HG03060 (cell line): ENCODE measurements around the gene CAPN5.
"Not testable (repeated sequence)": the region's sequence is repeated elsewhere in the genome, so short reads cannot be mapped to it uniquely, and the experiment has no call there.

Source experiments
- ATAC-seq: cut with Tn5 transposase; IDR thresholded peaks from one replicate; pipeline ENCODE4 v1.9.1; 2021; ENCODE audit warnings: low read depth, moderate number of reproducible peaks; ENCODE audit not compliant: unreplicated experiment

Gene CAPN5

DNA sequence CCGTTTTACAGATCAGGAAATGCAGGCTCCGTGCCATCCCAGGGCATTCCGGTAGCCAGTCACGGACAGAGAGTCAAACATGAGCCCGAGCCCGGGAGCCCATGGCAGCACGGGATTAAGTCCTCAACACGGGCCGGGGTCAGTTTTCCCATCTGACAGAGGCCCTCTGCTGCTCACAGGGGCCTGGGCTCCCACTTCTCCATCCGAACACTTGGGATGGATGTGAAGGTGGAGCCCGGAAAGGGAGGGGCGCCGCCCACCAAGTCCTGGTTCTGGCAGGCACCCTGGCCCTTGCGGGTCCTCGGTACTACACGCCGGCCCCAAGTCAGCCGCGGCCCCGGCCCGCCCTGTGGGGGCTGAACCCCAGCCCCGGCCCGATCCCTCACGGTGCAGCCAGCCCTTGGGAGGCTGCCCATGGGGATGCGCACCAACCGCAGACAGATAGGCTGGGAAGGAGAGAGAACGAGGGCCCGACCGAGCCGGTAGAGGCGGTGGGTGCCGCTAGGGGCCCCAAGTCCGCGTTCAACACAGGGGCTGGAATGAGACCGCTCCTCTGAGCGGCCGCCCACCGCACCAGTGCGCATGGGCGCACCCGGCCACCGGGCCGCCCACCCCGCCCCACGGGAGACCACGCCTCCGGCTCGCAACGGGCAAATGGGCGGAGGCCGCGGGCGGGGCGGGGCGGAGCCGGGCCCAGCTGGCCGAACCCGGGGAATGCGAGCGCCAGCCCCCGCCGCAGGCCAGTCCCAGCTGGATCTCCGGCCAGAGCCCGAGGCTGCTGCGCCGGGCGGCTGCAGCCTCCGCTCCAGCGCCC is at the start of gene CAPN5:
Gene CAPN5, plus strand, starts transcription at position 743 of the 814 bp plus-strand sequence. CDS start 17,916 bp downstream, outside the sequence.
- peak; percentile 40 for ATAC-seq

DNA sequence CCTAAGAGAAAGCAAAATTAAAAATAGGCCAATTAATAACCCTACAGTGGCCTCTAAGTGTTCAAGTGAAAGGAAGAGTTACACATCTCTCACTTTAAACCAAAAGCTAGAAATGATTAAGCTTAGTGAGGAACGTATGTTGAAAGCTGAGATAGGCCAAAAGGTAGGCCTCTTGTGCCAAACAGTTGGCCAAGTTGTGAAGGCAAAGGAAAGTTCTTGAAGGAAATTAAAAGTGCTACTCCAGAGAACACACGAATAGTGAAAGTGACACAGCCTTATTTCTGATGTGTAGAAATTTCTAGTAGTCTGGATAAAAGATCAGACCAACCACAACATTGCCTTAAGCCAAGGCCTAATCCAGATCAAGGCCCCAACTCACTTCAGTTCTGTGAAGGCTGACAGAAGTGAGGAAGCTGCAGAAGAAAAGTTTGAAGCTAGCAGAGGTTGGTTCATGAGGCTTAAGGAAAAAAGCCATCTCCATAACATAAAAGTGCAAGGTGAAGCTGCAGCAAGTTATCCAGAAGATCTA is 48.3 kb upstream of the CAPN5 start:
- not testable (repeated sequence) for ATAC-seq

DNA sequence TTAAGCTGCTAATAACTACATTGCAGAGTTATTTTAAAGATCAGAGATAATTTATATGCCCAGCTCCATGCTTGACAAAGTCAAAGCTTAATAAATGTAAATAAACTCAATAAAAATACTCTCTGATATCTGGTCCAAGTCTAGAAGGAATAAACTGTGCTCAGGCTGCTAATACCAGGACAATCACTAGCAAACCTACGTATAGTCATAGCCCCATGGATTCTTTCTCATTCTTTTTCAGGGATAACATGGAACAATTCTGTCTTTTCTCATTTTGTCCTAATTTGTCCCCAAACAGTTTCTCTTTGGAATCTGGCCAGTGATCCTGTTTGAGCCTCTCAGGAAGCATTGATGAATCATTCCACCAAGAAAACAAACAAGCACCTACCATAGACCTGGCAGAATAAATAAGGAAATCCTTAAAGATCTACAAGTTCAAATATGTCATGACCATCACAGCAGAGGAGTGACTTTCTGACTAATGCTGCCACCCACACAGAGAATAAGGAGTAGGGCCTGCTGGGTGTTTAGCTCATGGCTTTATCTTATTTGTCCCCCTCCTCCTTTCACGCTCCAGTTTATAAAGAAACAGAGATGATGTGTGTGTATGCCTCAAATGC is 46.7 kb upstream of the CAPN5 start:
- ATAC-seq = no peak

DNA sequence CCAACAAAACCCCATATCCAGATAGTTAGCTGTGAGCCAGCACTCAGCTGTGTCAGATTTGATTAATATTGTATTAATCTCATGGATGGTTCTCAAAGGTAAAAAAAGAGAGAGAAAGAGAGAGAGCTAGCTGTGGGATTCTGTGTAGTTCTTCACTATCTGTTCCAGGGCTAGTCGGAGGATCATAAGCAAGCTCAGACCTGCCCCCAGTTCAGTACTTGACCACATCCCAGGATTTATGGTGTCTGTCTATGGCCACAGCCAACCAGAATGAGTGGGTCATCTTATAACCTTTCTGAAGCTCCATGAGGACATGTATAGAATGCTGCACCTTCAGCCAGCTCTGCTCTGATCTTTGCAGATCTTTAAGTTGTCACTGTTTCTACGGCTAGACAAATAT is 46.0 kb upstream of the CAPN5 start:
- no peak for ATAC-seq

DNA sequence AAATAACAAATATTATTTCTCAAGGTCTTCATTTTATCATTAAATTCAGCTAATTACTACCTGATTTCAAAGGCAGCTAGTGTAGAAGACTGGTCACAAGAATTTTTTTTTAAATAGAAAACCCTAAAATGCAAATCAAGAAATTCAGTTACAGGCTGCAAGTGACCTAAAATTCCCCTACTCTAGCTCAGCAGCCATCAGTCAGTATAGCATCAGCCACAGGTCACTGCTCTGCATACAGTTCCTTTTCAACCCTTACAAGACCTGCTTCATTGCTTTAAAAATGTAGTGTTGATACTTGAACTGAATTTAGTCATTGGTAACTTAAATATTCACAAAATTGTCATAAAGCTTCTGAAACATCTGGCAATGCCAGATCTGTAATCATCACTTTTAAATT is 42.0 kb upstream of the CAPN5 start:
- ATAC-seq = no peak

DNA sequence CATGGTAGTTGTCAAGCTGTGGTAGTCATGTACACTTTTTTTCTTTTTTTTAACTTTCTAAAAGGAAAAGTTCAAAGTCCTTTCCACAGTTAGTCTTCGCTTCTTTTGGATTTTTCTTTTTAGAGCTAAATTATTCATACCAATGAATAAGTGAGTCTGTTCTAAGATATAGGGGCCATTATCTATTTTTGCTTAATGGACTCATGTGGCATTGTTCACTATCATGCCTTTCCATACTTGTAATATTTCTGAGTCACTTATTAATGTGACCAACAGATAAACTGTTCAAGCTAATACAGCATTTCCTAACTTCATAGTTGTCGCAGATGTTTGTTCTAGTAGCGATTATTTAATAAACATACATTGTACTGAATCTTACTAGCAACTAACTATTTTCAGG is 40.5 kb upstream of the CAPN5 start:
- ATAC-seq = no peak

DNA sequence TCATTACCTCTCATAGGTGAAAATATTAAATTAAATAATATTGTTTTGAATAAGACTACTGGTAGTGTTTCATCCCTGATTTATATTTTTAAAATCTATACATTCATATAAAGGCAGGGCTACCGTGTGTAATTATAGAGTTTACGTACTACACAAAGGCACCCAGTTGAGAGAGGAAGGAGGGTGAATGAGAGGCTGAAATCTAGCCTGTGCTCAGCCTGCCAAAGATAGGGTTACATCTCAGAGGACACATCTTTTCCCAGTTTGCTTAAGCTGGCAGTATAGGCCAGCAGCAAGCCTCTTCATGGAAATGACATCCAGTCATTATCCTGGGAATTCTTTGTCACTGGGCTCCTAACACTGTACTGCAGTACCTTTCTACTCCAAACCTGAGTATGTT is 40.0 kb upstream of the CAPN5 start:
- ATAC-seq = no peak

DNA sequence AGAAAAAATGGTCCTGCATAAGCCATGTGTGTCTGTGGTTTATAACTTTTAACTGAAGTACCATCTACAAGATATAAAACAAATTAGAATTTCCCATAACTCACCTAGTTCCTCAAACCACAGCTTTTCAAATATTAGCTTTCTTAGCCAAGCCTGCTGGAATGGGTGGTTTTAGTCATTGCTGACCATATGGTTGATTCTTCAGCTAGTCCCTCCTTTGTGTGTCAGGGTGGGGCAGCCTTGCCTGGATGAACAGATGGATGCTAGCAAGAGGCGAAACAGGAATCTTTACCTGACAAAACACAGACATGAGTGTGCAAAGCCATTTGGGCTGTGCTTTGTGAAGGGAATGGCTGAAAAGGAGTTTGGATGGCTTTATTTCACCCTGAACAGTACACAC is 39.5 kb upstream of the CAPN5 start:
- ATAC-seq = no peak

DNA sequence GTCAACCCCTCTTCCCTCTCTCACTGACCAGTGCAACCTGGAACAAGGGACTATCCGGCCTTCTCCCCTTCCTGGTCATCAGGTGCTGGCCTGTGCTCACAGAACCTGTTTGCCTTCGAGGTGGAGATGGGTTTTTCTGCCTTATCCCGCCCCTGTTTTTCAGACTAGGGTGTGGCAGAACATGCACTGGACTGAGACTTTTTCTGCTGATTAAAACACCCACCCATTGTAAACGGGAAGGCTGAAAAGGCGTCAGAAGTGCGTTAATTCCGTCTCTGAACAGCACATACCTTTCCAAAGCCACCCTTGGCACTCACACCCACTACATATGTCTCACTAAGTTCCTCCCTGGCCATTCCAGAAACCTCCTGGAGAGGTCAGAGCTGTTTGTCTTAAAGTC is 36.9 kb upstream of the CAPN5 start:
- no peak for ATAC-seq

DNA sequence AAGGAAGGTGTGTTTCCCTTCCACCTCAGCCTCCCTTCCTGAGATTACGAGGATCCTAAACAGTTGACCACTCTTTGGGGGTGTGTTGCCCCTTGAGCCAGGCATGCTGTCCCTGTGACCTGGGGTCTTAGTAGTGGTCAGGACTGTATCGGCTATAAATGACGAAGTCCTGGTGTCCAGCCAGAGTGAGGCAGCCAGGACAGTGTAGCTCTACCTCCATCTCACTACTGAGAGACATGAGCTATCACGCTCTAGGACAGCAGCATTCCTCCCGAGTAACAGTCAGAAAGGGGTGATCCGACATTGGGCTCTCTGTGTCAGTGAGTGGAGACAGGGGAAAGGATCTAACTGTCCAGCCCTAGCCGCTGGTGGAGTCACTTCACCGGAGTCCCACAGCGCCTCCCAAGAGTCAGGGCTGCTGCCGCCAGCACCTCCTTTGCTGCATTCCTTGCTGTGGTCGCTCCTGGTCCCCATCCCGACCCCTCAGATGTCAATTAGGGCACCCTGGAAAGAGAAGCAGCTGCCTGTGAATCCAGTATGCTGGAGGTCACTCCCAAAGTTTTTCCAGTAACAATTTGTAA is 35.8 kb upstream of the CAPN5 start:
- ATAC-seq = no peak

DNA sequence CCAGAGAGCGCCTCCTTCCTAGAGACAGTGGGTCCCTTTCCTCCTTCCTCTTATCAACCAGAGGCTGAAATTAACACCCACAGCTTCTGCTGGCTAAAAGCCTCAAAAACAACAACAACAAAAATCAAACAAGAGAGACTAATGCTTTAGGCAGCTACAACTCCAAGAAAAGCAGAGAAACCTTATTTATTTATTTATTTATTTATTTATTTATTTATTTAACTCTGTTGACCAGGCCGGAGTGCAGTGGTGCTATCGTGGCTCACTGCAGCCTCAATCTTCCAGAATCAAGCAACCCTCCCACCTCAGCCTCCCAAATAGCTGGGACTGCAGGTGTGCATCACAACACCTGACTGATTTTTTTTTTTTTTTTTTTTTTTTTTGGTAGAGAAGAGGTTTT is 35.2 kb upstream of the CAPN5 start:
- no peak for ATAC-seq

DNA sequence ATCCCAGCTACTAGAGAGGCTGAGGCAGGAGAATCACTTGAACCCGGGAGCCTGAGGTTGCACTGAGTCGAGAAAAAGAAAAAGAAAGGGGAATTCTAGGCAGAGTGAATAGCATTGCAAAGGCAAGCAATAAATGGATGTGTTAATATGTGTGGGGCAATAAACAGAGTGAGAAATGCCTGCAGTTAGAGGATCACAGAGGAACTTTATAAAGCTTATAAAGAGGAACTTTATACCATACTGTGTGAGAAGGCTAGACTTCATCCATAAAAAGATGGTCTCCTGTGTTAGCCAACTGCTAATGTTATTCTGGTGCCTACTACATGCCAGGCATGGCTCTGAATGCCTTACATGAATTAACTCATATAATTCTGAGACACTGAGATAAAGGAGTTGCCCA is 31.7 kb upstream of the CAPN5 start:
- ATAC-seq = no peak

DNA sequence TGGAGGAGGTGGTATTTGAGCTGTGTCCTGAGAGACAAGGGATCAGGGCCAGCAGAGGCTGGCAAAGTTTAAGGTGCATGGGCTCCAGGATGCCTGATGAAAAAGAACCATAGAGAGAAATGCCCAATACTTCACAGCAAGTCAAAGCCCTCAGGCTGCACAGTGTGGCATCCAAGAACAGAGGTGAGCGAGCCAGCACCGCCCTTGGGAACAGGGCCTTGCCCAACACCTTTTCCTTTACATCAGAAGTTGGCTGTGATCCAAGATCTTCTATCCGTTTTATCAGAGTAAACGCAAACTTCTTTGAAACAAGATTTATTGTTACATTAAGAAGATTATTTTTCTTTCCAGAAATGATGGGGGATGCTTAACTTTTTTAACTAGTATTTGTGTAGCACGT is 31.2 kb upstream of the CAPN5 start:
- ATAC-seq = no peak

DNA sequence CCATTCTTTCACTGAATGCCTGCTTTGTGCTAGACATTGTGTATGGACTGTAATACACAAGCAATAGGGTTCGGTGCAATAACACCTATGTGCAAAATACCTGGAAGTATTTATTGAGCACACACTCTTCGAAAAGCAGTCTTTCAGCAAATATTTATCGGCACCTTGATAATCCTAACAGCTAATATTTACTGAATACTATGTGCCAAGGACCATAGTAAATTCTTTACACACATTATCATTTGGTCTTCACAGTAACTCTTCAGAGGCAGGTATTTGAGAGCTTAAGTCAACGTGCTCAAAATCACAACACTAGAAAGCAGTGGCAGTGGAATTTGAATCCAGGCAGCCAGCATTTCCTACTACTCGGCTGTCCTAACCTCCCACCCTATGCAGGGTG is 30.4 kb upstream of the CAPN5 start:
- ATAC-seq = no peak

DNA sequence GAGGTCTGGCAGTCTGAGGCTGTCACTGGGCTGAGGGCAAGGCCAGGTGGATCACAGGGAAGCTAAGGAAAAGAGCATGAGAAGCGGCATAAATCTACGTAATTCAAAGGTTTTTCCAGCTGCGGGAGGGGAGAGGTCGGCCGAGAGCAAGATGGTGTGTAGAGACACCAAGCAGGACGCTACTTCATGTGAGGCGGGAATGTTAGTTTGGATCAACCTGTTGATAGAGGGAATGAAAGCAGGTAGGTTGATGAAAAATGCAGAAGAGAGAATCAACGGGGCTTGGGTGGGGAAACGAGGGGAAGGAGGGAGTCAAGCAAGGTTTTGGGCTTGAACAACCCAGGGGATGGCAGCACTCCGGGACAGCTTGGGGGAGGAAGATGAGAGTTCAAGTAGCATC is 29.7 kb upstream of the CAPN5 start:
- ATAC-seq = no peak

DNA sequence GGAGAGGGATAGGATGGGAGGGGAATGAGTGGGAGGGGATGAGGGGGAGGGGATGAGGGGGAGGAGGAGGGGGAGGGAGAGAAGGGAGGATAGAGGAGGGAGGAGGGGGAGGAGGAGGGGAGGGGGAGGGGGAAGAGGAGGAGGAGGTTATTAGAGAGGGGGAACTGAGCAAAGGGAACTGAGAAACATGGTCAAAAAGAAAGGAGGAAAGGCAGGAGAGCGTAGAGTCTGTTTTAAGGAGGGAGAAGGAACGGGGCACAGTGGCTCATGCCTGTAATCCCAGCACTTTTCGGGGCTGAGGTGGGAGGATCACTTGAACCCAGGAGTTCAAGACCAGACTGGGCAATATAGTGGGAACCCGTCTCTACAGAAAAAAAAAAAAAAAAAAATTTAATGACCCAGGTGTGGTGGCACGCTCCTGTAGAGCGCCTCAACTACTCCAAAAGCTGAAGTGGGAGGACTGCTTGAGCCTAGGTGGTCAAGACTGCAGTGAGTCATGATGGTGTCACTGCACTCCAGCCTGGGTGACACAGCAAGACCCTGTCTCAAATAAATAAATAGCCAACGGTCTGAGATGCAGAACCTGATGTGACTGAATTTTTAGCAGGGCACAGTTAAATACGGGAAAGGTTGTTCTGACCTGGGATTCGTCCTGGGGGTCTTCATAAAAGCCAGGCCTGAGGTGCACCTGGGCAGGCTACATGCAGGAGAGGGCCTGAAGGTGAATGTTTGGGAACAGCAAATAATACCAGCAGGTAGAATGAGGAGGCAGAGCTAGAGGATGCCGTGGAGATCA is 28.5 kb upstream of the CAPN5 start:
- ATAC-seq = no peak

DNA sequence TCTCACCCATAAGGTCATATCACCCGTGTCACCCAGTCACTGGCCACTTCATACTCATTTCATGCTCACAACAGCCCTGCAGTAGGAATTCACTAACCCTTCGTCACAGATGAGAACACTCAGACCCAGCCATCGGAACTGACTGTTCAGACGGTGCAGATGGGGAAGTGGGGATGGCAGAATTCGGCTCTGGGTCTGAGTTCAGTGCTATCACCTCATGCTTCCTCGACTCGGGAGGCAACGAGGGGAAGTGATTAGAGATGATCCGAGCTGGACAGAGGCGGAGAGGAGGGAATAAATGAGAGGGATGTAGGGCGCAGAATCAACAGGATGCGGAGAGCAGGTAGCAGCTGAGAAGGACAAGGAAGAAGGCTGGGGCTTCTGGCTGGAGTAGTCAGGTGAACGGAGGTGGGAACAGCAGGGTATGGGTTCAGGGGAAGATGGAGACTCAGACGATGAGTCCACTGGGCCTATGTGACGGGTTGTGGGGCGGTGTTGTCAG is 27.9 kb upstream of the CAPN5 start:
- ATAC-seq = no peak

DNA sequence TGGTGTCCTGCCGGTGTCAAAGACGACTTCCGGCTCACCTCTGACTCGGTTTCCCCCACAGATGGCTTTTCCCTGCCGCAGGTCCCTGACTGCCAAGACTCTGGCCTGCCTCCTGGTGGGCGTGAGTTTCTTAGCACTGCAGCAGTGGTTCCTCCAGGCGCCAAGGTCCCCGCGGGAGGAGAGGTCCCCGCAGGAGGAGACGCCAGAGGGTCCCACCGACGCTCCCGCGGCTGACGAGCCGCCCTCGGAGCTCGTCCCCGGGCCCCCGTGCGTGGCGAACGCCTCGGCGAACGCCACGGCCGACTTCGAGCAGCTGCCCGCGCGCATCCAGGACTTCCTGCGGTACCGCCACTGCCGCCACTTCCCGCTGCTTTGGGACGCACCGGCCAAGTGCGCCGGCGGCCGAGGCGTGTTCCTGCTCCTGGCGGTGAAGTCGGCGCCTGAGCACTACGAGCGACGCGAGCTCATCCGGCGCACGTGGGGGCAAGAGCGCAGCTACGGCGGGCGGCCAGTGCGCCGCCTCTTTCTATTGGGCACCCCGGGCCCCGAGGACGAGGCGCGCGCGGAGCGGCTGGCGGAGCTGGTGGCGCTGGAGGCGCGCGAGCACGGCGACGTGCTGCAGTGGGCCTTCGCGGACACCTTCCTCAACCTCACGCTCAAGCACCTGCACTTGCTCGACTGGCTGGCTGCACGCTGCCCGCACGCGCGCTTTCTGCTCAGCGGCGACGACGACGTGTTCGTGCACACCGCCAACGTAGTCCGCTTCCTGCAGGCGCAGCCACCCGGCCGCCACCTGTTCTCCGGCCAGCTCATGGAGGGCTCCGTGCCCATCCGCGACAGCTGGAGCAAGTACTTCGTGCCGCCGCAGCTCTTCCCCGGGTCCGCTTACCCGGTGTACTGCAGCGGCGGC is 27.0 kb upstream of the CAPN5 start:
- ATAC-seq = no peak

DNA sequence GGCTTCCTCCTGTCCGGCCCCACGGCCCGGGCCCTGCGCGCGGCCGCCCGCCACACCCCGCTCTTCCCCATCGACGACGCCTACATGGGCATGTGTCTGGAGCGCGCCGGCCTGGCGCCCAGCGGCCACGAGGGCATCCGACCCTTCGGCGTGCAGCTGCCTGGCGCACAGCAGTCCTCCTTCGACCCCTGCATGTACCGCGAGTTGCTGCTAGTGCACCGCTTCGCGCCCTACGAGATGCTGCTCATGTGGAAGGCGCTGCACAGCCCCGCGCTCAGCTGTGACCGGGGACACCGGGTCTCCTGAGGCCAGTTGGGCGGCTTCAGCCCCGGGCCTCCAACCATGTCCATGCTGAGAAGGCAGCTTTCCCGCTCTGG is 26.4 kb upstream of the CAPN5 start:
- ATAC-seq = no peak

DNA sequence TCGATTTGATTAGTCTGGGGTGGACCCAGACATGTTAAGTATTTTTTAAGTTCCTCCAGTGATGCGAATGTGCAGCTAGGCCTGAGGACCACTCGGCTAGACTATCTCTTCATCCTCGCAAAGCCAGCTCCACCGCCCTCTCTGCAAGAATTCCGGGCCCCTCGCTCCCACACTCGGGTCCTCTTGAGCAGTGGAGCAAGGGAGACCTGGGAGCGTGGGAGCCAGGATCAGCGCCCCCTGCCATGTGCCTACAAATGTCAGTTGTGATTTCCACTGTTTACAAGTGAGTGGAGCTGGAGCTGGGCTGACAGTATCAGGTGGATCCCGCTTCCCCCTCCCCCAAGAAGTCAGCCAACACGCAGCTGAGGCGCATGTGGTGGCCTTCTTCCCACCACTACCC is 25.9 kb upstream of the CAPN5 start:
- ATAC-seq = no peak
